ENCODE measurements around the gene VPS37D. TPM values are rescaled to one million over a fixed set of nuclear protein-coding genes. Genes with fewer than 3 reads are reported as not detected.

Gene VPS37D
- total and polyA plus RNA-seq, 8 donors: 0.55 to 2.4 (median 2.2) TPM; not detected in 4

GRCh38 chr7:73679709-73680108 lies 12.1 kb downstream of the VPS37D start:
- Histone ChIP-seq H3K4me1 (peaks cover 22 to 53% (median 48%) of the 10 kb centered on the region in 4 donors), H3K4me3 (no peak overlapping the region), H3K27ac (no peak overlapping the region), H3K27me3 (no peaks in the 10 kb centered on the region), H3K9me3 (no peaks in the 10 kb centered on the region), H3K36me3 (peaks cover 0 to 26% (median 16%) of the 10 kb centered on the region in 4 donors)
- intact Hi-C loops (cut with DNase I; ENCODE audit: low total_unique reads): no loop called here
- no peak for TF ChIP-seq POLR2AphosphoS5 (IDR thresholded peaks at IDR 0.05)
- TF ChIP-seq POLR2A (IDR thresholded peaks at IDR 0.05): no peak
- TF ChIP-seq CTCF (IDR thresholded peaks at IDR 0.05): no peak
- no peak for TF ChIP-seq EP300 (IDR thresholded peaks at IDR 0.05)
- DNase-seq: no peak
- WGBS, 5 donors: 78 to 94% (median 89%) methylated on average over 2 of the region's 2 CpGs

GRCh38 chr7:73680501-73680900 lies 12.9 kb downstream of the VPS37D start:
- intact Hi-C loops (cut with DNase I; ENCODE audit: low total_unique reads): no loop called here
- Histone ChIP-seq H3K36me3 (peaks cover 0 to 26% (median 16%) of the 10 kb centered on the region in 4 donors), H3K4me3 (no peak overlapping the region), H3K27me3 (no peaks in the 10 kb centered on the region), H3K27ac (no peak overlapping the region), H3K9me3 (no peaks in the 10 kb centered on the region), H3K4me1 (peaks cover 22 to 61% (median 53%) of the 10 kb centered on the region in 4 donors)
- 78 to 89% (median 86%) methylated on average over 7 of the region's 7 CpGs for WGBS, 5 donors
- DNase-seq: no peak
- no peak for TF ChIP-seq POLR2AphosphoS5 (IDR thresholded peaks at IDR 0.05)
- no peak for TF ChIP-seq EP300 (IDR thresholded peaks at IDR 0.05)
- no peak for TF ChIP-seq POLR2A (IDR thresholded peaks at IDR 0.05)
- TF ChIP-seq CTCF (IDR thresholded peaks at IDR 0.05): no peak

- no peaks in the 10 kb centered on the region for H3K9me3 ChIP-seq
- H3K27ac ChIP-seq: no peak overlapping the region
- no peaks in the 10 kb centered on the region for H3K27me3 ChIP-seq
- intact Hi-C loops (cut with DNase I; ENCODE audit: low total_unique reads): no loop called here
- H3K4me1 ChIP-seq: peaks cover 22 to 65% (median 55%) of the 10 kb centered on the region in 4 donors
- H3K4me3 ChIP-seq: peak overlapping the region in 2 of 4 donors; percentile 95 to 100
- 75 to 82% (median 77%) methylated on average over 8 of the region's 8 CpGs for WGBS, 5 donors
- TF ChIP-seq EP300 (IDR thresholded peaks at IDR 0.05) (no peak), CTCF (IDR thresholded peaks at IDR 0.05) (no peak), POLR2A (IDR thresholded peaks at IDR 0.05) (no peak), POLR2AphosphoS5 (IDR thresholded peaks at IDR 0.05) (no peak)
- DNase-seq: no peak
- H3K36me3 ChIP-seq: peaks cover 0 to 26% (median 16%) of the 10 kb centered on the region in 4 donors
These were observed 13.4 kb downstream of the VPS37D start for GRCh38 chr7:73681031-73681430.

GRCh38 chr7:73682745-73683055 lies 15.1 kb downstream of the VPS37D start:
- Histone ChIP-seq H3K27me3 (no peaks in the 10 kb centered on the region), H3K4me3 (peak overlapping the region; percentile 85 to 100 (median 96)), H3K9me3 (no peaks in the 10 kb centered on the region), H3K27ac (peak overlapping the region; percentile 79 to 92 (median 89)), H3K4me1 (peaks cover 22 to 65% (median 55%) of the 10 kb centered on the region in 4 donors), H3K36me3 (peaks cover 6 to 39% (median 27%) of the 10 kb centered on the region in 4 donors)
- no peak for DNase-seq
- 0 to 2% (median 1%) methylated on average over 15 to 33 of the region's 33 CpGs for WGBS, 5 donors
- intact Hi-C loops (cut with DNase I; ENCODE audit: low total_unique reads): no loop called here
- no peak for TF ChIP-seq POLR2AphosphoS5 (IDR thresholded peaks at IDR 0.05)
- TF ChIP-seq POLR2A (IDR thresholded peaks at IDR 0.05): no peak
- no peak for TF ChIP-seq EP300 (IDR thresholded peaks at IDR 0.05)
- no peak for TF ChIP-seq CTCF (IDR thresholded peaks at IDR 0.05)

All from stomach (tissue), 9 donors.